GM13976 (cell line): ENCODE data around the gene AVL9.
"Not testable (repeated sequence)": the region's sequence is repeated elsewhere in the genome, so short reads cannot be mapped to it uniquely, and the experiment has no call there.

Experiments used
- DNase-seq: peaks from one replicate; pipeline ENCODE4 v3.0.0; 2012; ENCODE audit warnings: low spot score
- CTCF ChIP-seq: IDR thresholded peaks from 2 replicates; pipeline ENCODE4 v1.5.1; 2012; ENCODE audit warnings: borderline replicate concordance, mild to moderate bottlenecking; ENCODE audit not compliant: insufficient read depth; ENCODE audit errors: extremely low read depth, missing control alignments, control extremely low read depth
- in situ Hi-C: fragments of 300-500 bp; cut with MboI; formaldehyde crosslinking; loops from one replicate; pipeline ENCODE4 v1.12.0; 2022; ENCODE audit warnings: low sequenced_read_pairs, mixed read lengths, inconsistent platforms; ENCODE audit not compliant: unreplicated experiment

The AVL9 gene

GRCh38 chr7:32605032-32605431 is 109.7 kb downstream of the AVL9 start:
- no peak for TF ChIP-seq CTCF
- DNase-seq = no peak
- in situ Hi-C loops = no loop called here

DNA sequence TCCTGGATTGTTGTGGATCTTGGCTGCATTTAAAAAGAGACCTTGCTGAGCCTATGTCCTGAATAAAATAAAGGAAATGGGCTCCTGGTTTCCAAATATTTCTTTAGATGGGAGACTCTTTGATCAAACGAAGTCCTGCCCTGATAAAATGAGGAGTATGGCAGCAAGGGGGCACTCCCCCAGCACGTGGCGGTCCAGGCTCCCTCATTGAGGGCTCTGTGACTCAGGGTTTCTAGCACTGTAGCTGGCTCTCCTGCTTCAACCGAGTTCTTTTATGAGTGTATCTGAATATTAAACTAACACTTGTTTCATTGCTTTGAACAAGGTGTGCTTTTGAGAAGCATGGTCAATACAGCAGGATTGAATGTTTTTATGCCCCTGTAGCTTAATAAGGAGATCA is 114.2 kb downstream of the AVL9 start:
- no peak for DNase-seq
- in situ Hi-C loops = no loop called here
- no peak for TF ChIP-seq CTCF

- TF ChIP-seq CTCF = no peak
- in situ Hi-C loops = no loop called here
- DNase-seq = no peak
Measured at GRCh38 chr7:32611201-32612099, 116.2 kb downstream of the AVL9 start.

GRCh38 chr7:32616625-32617024 is 121.3 kb downstream of the AVL9 start:
- in situ Hi-C loops = no loop called here
- TF ChIP-seq CTCF = no peak
- DNase-seq = no peak

DNA sequence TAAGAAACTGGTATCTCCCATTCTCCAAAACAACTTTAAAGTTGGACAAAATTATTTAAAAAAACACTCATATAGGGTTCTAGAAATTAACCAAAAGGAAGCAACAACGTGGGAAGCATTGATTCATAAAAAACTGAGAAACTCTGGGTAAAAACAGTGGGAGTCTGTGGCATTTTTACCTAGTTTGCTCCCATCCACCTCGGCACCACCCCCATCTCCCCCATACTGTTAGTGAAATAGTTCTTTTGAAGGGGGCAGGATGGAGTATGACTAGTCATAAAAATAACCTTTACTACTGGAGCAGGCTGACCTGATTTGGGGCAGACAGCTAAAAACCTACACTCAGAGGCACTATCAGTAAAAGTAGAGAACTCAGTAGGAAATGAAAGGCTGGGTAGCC is 123.2 kb downstream of the AVL9 start:
- in situ Hi-C loops = no loop called here
- DNase-seq = no peak
- TF ChIP-seq CTCF = no peak

DNA sequence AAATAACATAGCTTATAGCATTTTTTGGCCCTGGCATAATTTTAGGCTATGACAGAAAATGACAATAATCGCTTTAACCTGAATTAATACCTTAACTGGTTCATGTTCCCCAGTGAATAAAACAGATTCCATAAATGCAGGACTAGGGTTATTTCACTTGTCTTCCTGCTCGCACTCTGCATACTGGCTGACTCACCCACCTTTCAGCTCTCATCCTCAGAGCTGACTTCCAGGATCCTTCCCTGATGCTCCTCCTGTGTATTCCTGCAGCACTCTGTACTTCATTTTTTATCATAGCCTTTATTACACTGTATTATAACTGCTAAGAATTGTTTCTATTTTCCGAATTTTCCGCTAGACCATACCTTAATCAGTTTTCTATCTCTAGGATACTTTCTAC is 123.7 kb downstream of the AVL9 start:
- DNase-seq = no peak
- TF ChIP-seq CTCF = no peak
- in situ Hi-C loops = no loop called here

DNA sequence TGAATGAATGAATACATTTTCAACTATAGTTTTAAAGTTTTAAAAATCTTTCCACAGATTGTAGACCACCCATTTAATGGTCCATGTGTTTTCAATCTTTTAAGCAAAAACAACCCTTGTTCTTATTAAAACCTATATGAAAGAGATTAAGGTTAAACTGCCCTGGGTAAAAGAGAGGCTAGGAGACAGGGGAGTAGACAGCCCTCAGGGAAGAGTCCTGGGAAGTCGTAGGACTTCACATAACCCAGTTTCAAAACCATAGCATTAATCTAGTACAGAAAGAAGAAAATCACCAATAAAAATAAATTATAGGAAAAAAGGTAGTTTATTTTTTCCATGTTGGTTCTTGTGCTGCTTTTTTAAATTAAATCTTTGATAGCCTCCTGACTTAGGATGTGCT is 124.1 kb downstream of the AVL9 start:
- in situ Hi-C loops, DNase-seq: not testable (repeated sequence)
